Chondrocyte (in vitro differentiated cells): Measurements from ENCODE around the gene APOB. TPM values are rescaled to one million over a fixed set of nuclear protein-coding genes. Genes with fewer than 3 reads are reported as not detected.

Experiments used
- DNase-seq: peaks from one replicate; pipeline ENCODE4 v3.0.0; 2021; ENCODE audit warnings: mixed read lengths, low spot score
- H3K27ac Mint-ChIP-seq: one replicate; pipeline ENCODE4 v1.8.0; 2021; ENCODE audit warnings: mild to moderate bottlenecking, moderate library complexity, mixed read lengths; ENCODE audit not compliant: unreplicated experiment
- H3K27me3 Mint-ChIP-seq: 2 replicates; pipeline ENCODE4 v1.8.0; 2021; ENCODE audit warnings: low read depth, mixed read lengths
- H3K36me3 Mint-ChIP-seq: 2 replicates; pipeline ENCODE4 v1.8.0; 2021; ENCODE audit warnings: low read depth, mixed read lengths
- H3K4me1 Mint-ChIP-seq: 2 replicates; pipeline ENCODE4 v1.8.0; 2021; ENCODE audit warnings: low read depth, mild to moderate bottlenecking, mixed read lengths
- H3K4me3 Mint-ChIP-seq: one replicate; pipeline ENCODE4 v1.8.0; 2021; ENCODE audit warnings: mild to moderate bottlenecking, moderate library complexity, mixed read lengths; ENCODE audit not compliant: unreplicated experiment
- H3K9me3 Mint-ChIP-seq: 2 replicates; pipeline ENCODE4 v1.8.0; 2021; ENCODE audit warnings: low read depth, mixed read lengths
- total RNA-seq: library from RNA; stranded (reverse); gene quantifications from 3 replicates; pipeline ENCODE4 v1.2.1, GENCODE V29; 2021
- TF ChIP-seq, protein P1 (sequence below): fragments of 200-600 bp; sonication (generic); IDR thresholded peaks from 2 replicates; pipeline ENCODE4 v1.5.0; 2021; ENCODE audit warnings: antibody characterized with exemption, mild to moderate bottlenecking, moderate library complexity

APOB gene
- total RNA-seq, 1 donor from 2014 or later = 0.32 TPM

DNA sequence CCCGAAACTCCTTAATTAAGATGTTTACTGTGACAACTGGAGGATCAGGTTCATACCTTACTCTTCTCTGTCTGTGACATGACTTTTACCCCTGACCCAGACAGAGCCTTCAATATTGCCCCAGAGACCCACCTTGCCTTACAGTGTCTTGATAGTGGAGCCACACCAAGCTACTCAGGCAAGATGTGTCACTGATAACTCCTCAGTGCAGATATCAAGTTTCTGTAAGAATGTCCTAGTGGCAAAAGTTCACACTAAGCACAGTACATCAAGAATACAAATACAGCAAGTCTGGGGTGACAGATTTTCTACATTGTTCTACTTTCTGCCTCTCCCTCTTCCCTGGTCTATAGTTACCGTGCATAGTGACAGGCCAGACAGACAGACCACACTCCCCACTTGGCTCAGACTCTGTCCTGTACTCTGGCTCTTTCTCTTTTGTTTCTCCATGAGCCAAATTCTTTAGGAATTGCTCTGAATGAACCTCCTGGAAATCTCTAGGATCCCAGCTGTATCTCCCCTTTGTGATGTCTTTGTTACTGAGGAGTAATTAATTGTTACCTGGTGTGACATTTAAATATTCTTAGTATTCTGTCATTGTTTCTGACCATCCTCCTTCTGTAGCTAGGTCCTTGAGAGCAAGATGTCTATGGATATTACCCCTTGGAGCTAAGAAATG lies 24.1 kb upstream of the APOB start:
- H3K27ac Mint-ChIP-seq = no peak overlapping the region
- H3K36me3 Mint-ChIP-seq = no peaks in the 10 kb centered on the region
- H3K4me1 Mint-ChIP-seq = no peaks in the 10 kb centered on the region
- H3K27me3 Mint-ChIP-seq = peaks cover 30% of the 10 kb centered on the region
- TF ChIP-seq, protein P1, sequence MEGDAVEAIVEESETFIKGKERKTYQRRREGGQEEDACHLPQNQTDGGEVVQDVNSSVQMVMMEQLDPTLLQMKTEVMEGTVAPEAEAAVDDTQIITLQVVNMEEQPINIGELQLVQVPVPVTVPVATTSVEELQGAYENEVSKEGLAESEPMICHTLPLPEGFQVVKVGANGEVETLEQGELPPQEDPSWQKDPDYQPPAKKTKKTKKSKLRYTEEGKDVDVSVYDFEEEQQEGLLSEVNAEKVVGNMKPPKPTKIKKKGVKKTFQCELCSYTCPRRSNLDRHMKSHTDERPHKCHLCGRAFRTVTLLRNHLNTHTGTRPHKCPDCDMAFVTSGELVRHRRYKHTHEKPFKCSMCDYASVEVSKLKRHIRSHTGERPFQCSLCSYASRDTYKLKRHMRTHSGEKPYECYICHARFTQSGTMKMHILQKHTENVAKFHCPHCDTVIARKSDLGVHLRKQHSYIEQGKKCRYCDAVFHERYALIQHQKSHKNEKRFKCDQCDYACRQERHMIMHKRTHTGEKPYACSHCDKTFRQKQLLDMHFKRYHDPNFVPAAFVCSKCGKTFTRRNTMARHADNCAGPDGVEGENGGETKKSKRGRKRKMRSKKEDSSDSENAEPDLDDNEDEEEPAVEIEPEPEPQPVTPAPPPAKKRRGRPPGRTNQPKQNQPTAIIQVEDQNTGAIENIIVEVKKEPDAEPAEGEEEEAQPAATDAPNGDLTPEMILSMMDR = no peak
- DNase-seq = no peak
- H3K4me3 Mint-ChIP-seq = no peak overlapping the region
- H3K9me3 Mint-ChIP-seq = no peaks in the 10 kb centered on the region

DNA sequence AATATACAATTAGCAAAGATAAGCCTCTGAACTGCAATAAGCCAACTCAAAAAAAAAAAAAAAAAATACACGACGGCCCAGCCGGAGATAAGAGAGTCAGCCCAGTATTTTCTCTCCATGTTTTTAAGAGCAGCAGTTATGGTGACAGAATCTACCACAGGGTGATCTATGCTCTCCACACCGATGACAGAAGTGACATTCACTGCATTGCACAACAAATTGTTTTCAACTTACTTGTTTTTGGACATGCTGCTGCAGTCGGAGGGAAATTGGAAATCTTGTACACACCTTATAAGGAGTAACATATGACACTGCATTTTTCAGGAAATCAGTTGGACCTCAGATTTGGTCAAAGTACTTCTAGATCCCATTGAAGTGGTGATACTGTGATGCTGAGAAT lies 23.3 kb upstream of the APOB start:
- H3K27me3 Mint-ChIP-seq = peaks cover 24% of the 10 kb centered on the region
- DNase-seq = no peak
- no peaks in the 10 kb centered on the region for H3K4me1 Mint-ChIP-seq
- no peaks in the 10 kb centered on the region for H3K9me3 Mint-ChIP-seq
- H3K27ac Mint-ChIP-seq = no peak overlapping the region
- H3K4me3 Mint-ChIP-seq = no peak overlapping the region
- TF ChIP-seq, protein P1 = no peak
- no peaks in the 10 kb centered on the region for H3K36me3 Mint-ChIP-seq

DNA sequence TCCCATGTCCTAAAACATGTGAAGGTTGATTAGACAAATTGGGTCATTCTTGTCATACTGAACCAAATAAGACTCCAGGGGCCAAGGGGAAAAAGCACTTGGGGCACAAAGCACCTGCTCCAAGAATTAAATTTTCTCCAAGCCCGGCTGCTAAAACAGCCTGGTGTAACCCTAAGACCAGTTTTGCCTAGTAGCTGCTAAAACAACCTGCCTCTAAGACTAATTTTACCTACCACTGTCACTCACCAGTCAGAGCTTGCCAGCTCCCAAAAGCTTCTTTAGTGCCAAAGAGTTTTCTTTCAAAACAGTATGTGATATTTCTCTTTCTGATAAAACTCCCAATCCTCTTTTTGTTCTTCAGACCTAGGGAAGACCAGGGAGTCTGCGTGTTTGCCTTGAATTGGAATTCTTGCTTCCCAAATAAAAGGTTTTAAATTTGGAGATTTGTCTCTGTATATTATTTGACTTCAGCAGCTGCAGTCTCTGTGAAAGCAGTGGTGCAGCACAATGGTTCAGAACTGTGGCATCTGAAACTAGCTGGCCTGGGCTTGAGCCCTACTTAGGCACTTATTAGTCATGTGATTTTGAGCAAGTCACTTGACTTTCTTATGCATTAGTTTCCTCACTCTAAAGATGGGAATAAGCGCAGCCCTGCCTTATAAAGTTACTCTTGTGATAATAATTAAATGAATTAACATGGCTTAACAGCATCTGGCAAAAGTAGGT lies 16.2 kb upstream of the APOB start:
- H3K4me1 Mint-ChIP-seq = no peaks in the 10 kb centered on the region
- H3K9me3 Mint-ChIP-seq = no peaks in the 10 kb centered on the region
- H3K36me3 Mint-ChIP-seq = no peaks in the 10 kb centered on the region
- TF ChIP-seq, protein P1 = no peak
- peaks cover 23% of the 10 kb centered on the region for H3K27me3 Mint-ChIP-seq
- H3K4me3 Mint-ChIP-seq = no peak overlapping the region
- H3K27ac Mint-ChIP-seq = no peak overlapping the region
- DNase-seq = no peak

- H3K27me3 Mint-ChIP-seq = peaks cover 35% of the 10 kb centered on the region
- H3K36me3 Mint-ChIP-seq = no peaks in the 10 kb centered on the region
- H3K4me3 Mint-ChIP-seq = no peak overlapping the region
- no peak for DNase-seq
- no peak overlapping the region for H3K27ac Mint-ChIP-seq
- H3K9me3 Mint-ChIP-seq = no peaks in the 10 kb centered on the region
- H3K4me1 Mint-ChIP-seq = no peaks in the 10 kb centered on the region
- TF ChIP-seq, protein P1 = no peak
Measured at GRCh38 chr2:21057097-21057496, 13.2 kb upstream of the APOB start.

DNA sequence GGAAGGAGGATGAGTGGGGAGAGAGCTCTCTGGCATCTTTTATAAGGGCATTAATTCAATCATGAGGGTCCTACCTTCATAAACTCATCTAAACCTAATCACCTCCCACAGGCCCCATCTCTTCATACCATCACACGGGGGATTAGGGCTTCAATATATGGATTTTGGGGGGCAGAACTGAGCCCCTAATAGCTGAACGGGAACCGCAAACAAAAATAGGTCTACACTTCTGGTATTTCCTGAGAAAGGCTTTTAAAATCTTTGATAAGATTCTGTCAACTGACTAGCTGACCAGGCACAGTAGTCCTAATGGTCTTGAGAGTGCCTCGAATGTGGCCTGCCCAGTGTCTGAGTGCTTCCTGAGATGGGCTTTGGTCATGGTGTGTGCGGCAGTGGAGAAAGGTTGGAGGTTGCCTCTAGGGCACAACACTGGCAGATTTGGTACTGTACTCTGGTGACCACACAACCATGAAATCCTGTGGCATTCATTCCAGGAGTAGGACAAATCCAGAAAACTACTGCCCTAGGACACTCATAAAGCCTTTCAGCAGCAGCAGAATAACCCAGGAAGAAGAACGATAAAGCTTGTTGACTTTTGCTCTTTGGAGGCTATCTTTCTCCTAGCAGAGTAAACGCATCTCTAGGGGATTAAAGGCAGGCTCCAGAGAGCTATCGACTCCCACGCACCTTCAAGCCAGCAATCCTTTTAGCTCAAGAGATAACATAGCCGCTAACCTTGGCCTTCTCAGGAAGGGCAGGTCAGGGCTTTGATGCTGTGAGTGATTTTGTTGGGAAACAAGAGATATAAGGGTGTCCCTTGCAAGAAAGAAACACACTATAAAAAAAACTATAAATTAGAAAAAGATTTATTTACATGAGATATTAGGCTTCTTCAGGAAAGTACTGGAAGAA lies 12.3 kb upstream of the APOB start:
- DNase-seq = no peak
- H3K9me3 Mint-ChIP-seq = no peaks in the 10 kb centered on the region
- no peak overlapping the region for H3K4me3 Mint-ChIP-seq
- H3K27ac Mint-ChIP-seq = no peak overlapping the region
- H3K36me3 Mint-ChIP-seq = no peaks in the 10 kb centered on the region
- peaks cover 41% of the 10 kb centered on the region for H3K27me3 Mint-ChIP-seq
- no peaks in the 10 kb centered on the region for H3K4me1 Mint-ChIP-seq
- TF ChIP-seq, protein P1 = no peak
